CD14-positive monocyte (primary cell): Measurements from ENCODE around the gene AJUBA. TPM values are rescaled to one million over a fixed set of nuclear protein-coding genes. Genes with fewer than 3 reads are reported as not detected.

ENCODE experiments used
- DNase-seq, 3 donors: peaks; one replicate each; pipeline ENCODE4 v3.0.0-alpha.2; 2011 to 2022
- H2AFZ ChIP-seq: 2 replicates; pipeline ENCODE4 v1.6.0; 2012; ENCODE audit warnings: mild to moderate bottlenecking, low read depth, low read length, inconsistent platforms; ENCODE audit not compliant: insufficient read depth, poor library complexity, severe bottlenecking
- H3K27ac ChIP-seq, 2 donors: 1 replicate in 1 of 2; 2 replicates in 1 of 2; pipeline ENCODE4 v1.5.1; 2012 to 2013; ENCODE audit warnings: low read length in 2 of 2, control low read depth in 1 of 2, inconsistent platforms in 1 of 2, low read depth in 1 of 2, mild to moderate bottlenecking in 1 of 2
- H3K27me3 ChIP-seq, 2 donors: one replicate each; pipeline versions ENCODE4 v1.6.0 to v1.6.1; 2011 to 2013; ENCODE audit warnings: low read length in 2 of 2; ENCODE audit not compliant: control insufficient read depth in 2 of 2, insufficient read depth in 2 of 2
- H3K36me3 ChIP-seq, 2 donors: replicated peaks in 1 of 2; 1 replicate in 1 of 2; 2 replicates in 1 of 2; pipeline versions ENCODE4 v1.5.1 to v1.6.1; 2012 to 2013; ENCODE audit warnings: low read length in 2 of 2, control low read depth in 1 of 2, inconsistent platforms in 1 of 2, mild to moderate bottlenecking in 1 of 2; ENCODE audit not compliant: insufficient read depth in 2 of 2, control insufficient read depth in 1 of 2
- H3K4me1 ChIP-seq, 2 donors: 1 replicate in 1 of 2; 2 replicates in 1 of 2; pipeline versions ENCODE4 v1.5.1 to v1.6.1; 2012 to 2013; ENCODE audit warnings: low read length in 2 of 2, control low read depth in 1 of 2, inconsistent platforms in 1 of 2, mild to moderate bottlenecking in 1 of 2, moderate library complexity in 1 of 2; ENCODE audit not compliant: insufficient read depth in 2 of 2, control insufficient read depth in 1 of 2
- H3K4me2 ChIP-seq: replicated peaks from 2 replicates; pipeline ENCODE3; 2012; ENCODE audit warnings: low read length, moderate library complexity, mild to moderate bottlenecking; ENCODE audit not compliant: poor library complexity, severe bottlenecking; ENCODE audit errors: extremely low read depth
- H3K4me3 ChIP-seq, 3 experiments: fragments of 200-600 bp in 1 of 3; sonication (generic) in 1 of 3; replicated peaks in 1 of 3; 1 replicate in 2 of 3; 2 replicates in 1 of 3; pipeline ENCODE4 v1.5.1; 2011 to 2013; ENCODE audit warnings: low read length in 3 of 3, mild to moderate bottlenecking in 3 of 3, control low read depth in 2 of 3, low read depth in 2 of 3, inconsistent platforms in 1 of 3, moderate library complexity in 1 of 3
- H3K79me2 ChIP-seq: 2 replicates; pipeline ENCODE4 v1.6.0; 2012; ENCODE audit warnings: mild to moderate bottlenecking, control low read depth, inconsistent platforms, low read length, moderate library complexity; ENCODE audit not compliant: insufficient read depth
- H3K9ac ChIP-seq: 2 replicates; pipeline ENCODE4 v1.6.0; 2017; ENCODE audit warnings: low read length, mild to moderate bottlenecking; ENCODE audit not compliant: insufficient read depth, poor library complexity, severe bottlenecking
- H3K9me3 ChIP-seq, 2 donors: replicated peaks in 1 of 2; 1 replicate in 1 of 2; 2 replicates in 1 of 2; pipeline versions ENCODE4 v1.5.1 to v1.6.1; 2012 to 2013; ENCODE audit warnings: low read length in 2 of 2, control low read depth in 1 of 2; ENCODE audit not compliant: control insufficient read depth in 1 of 2, insufficient read depth in 1 of 2
- H4K20me1 ChIP-seq: 2 replicates; pipeline ENCODE4 v1.6.0; 2012; ENCODE audit warnings: mild to moderate bottlenecking, low read length, control low read depth, moderate library complexity; ENCODE audit not compliant: insufficient read depth
- H3K27ac Mint-ChIP-seq, 7 donors: one replicate each; pipeline ENCODE4 v1.8.0; 2020; ENCODE audit warnings: mild to moderate bottlenecking in 7 of 7, mixed read lengths in 7 of 7, moderate library complexity in 6 of 7, inconsistent platforms in 2 of 7
- H3K27me3 Mint-ChIP-seq, 3 donors: one replicate each; pipeline ENCODE4 v1.8.0; 2021 to 2022; ENCODE audit warnings: low read depth in 3 of 3, mild to moderate bottlenecking in 3 of 3, mixed read lengths in 3 of 3, moderate library complexity in 3 of 3, inconsistent platforms in 1 of 3
- H3K36me3 Mint-ChIP-seq, 2 donors: one replicate each; pipeline ENCODE4 v1.8.0; 2020; ENCODE audit warnings: mixed read lengths in 2 of 2, inconsistent platforms in 1 of 2, mild to moderate bottlenecking in 1 of 2
- H3K4me1 Mint-ChIP-seq: one replicate; pipeline ENCODE4 v1.8.0; 2020; ENCODE audit warnings: mild to moderate bottlenecking, mixed read lengths
- H3K4me3 Mint-ChIP-seq, 2 donors: one replicate each; pipeline ENCODE4 v1.8.0; 2020; ENCODE audit warnings: mild to moderate bottlenecking in 2 of 2, mixed read lengths in 2 of 2, moderate library complexity in 1 of 2
- H3K9me3 Mint-ChIP-seq, 7 donors: one replicate each; pipeline ENCODE4 v1.8.0; 2020 to 2022; ENCODE audit warnings: mixed read lengths in 7 of 7, mild to moderate bottlenecking in 6 of 7, moderate library complexity in 6 of 7, inconsistent platforms in 2 of 7
- WGBS: methylation state at CpG from one replicate; pipeline ENCODE4 v1.1.5; 2013; ENCODE audit warnings: missing lambda C conversion rate; ENCODE audit not compliant: insufficient coverage; 5-methylcytosine and 5-hydroxymethylcytosine counted together
- intact Hi-C, 2 donors: fragments of 100-400 bp; cut with micrococcal nuclease; formaldehyde crosslinking; loops; one replicate each; pipeline versions ENCODE4 v1.15.0 to v1.15.1; 2023
- polyA plus RNA-seq, 3 donors: library from polyadenylated mRNA; depleted of rRNA in 1 of 3; unstranded in 2 of 3; stranded (reverse) in 1 of 3; fragments of 300-500 nt in 2 of 3; fragments of >200 nt in 1 of 3; fragmentation: Illumina TruSeq in 2 of 3; gene quantifications; 1 replicate in 2 of 3; 2 replicates in 1 of 3; pipeline ENCODE4 v1.2.3, GENCODE V29; 2012 to 2021
- TF ChIP-seq, protein P1 (sequence below): fragments of 200-600 bp; IDR thresholded peaks from one replicate; pipeline ENCODE4 v1.8.0; 2022; ENCODE audit warnings: antibody characterized with exemption, mild to moderate bottlenecking

AJUBA gene
- polyA plus RNA-seq, 3 donors = 0.04 TPM; not detected in 2

DNA sequence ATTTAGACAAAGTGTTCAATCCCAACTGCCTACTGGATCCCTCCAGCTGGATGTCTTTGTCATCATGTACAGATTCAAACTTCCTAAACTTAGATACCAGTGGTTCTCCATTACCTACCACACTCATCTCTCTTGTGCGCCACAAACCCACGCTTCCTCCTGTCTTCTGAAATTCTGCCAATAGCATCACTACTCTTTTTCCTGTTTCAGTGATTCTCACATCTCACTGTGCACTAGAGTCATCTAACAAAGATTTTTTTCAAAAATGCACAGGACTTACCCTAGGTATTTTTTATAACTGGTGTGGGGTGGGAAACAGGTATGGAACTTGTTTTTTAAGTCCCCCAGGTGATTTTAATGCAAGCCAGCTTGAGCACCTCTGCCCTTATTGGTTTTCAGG lies 46.4 kb upstream of the AJUBA start:
- H3K4me3 Mint-ChIP-seq = no peak overlapping the region
- TF ChIP-seq, protein P1, sequence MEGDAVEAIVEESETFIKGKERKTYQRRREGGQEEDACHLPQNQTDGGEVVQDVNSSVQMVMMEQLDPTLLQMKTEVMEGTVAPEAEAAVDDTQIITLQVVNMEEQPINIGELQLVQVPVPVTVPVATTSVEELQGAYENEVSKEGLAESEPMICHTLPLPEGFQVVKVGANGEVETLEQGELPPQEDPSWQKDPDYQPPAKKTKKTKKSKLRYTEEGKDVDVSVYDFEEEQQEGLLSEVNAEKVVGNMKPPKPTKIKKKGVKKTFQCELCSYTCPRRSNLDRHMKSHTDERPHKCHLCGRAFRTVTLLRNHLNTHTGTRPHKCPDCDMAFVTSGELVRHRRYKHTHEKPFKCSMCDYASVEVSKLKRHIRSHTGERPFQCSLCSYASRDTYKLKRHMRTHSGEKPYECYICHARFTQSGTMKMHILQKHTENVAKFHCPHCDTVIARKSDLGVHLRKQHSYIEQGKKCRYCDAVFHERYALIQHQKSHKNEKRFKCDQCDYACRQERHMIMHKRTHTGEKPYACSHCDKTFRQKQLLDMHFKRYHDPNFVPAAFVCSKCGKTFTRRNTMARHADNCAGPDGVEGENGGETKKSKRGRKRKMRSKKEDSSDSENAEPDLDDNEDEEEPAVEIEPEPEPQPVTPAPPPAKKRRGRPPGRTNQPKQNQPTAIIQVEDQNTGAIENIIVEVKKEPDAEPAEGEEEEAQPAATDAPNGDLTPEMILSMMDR = no peak
- Histone ChIP-seq H3K79me2 (peaks cover 13% of the 10 kb centered on the region), H3K9me3 (no peaks in the 10 kb centered on the region), H3K4me2 (no peak overlapping the region), H3K27ac (no peak overlapping the region), H3K36me3 (peaks cover 42 to 59% of the 10 kb centered on the region in 2 donors), H3K4me1 (peaks cover 9% of the 10 kb centered on the region in 2 donors), H3K4me3 (no peak overlapping the region), H3K9ac (no peak overlapping the region), H2AFZ (no peak overlapping the region), H4K20me1 (no peaks in the 10 kb centered on the region), H3K27me3 (no peaks in the 10 kb centered on the region)
- intact Hi-C loops = no loop called here
- peaks cover 20% of the 10 kb centered on the region for H3K4me1 Mint-ChIP-seq
- H3K27me3 Mint-ChIP-seq = peaks cover 0 to 1% (median 0%) of the 10 kb centered on the region in 3 donors
- H3K27ac Mint-ChIP-seq = peak overlapping the region in 3 of 7 donors; percentile 5 to 26 (median 6)
- peaks cover 55 to 77% of the 10 kb centered on the region in 2 donors for H3K36me3 Mint-ChIP-seq
- WGBS = 6% methylated on average over 2 of the region's 2 CpGs
- DNase-seq = no peak
- H3K9me3 Mint-ChIP-seq = no peaks in the 10 kb centered on the region

DNA sequence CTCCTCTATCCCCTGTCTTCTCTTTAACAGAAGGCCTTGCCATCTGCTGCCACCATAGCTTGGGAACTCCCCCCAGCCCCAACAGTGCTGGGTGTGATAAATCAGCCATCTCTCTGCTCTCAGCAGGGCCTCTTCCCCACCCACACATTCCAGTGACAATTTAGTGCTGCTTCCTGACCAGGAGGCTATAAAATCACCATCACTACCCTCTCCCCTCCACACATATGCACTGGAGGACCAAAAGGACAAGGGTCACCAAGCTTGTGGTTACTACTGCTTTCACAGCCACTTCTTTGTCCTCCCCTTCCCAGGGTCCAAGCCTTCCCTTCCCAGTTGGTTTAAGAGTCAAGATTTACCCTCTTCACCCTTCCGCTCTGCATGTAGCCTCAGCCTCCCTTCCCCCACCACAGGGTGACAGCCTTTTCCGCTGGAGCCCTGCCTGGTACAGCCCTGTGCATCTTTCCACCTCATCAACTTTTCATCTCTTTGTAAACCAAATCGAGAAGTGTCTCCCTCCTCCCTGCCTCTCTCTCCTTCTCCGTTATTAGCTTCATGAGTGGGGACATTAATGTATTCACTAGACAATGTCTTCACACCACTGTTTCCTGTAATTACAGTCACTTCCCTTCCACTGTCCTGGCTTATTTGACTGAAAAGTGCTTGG lies 42.9 kb upstream of the AJUBA start:
- Mint-ChIP-seq H3K36me3 (peaks cover 40 to 62% of the 10 kb centered on the region in 2 donors), H3K4me1 (peaks cover 16% of the 10 kb centered on the region), H3K4me3 (no peak overlapping the region), H3K27me3 (no peaks in the 10 kb centered on the region), H3K27ac (peak overlapping the region in 3 of 7 donors; percentile 0 to 33 (median 9)), H3K9me3 (no peaks in the 10 kb centered on the region)
- Histone ChIP-seq H3K79me2 (peaks cover 4% of the 10 kb centered on the region), H3K4me2 (no peak overlapping the region), H3K4me1 (peaks cover 6 to 7% of the 10 kb centered on the region in 2 donors), H3K4me3 (no peak overlapping the region), H4K20me1 (no peaks in the 10 kb centered on the region), H3K36me3 (peaks cover 19 to 34% of the 10 kb centered on the region in 2 donors), H3K9ac (no peak overlapping the region), H3K27ac (no peak overlapping the region), H3K9me3 (no peaks in the 10 kb centered on the region), H2AFZ (no peak overlapping the region), H3K27me3 (no peaks in the 10 kb centered on the region)
- WGBS = 93% methylated on average over 3 of the region's 4 CpGs
- intact Hi-C loops = no loop called here
- TF ChIP-seq, protein P1 = no peak
- DNase-seq = no peak
